ENCODE results near the gene SOS1.

The SOS1 gene

GRCh38 chr2:39146630-39147029 is 25.8 kb upstream of the SOS1 start:
- Histone ChIP-seq H3K27ac (no peak overlapping the region), H4K20me1 (ENCODE audit: insufficient read depth) (no peaks in the 10 kb centered on the region), H3K79me2 (ENCODE audit: insufficient read depth, low read depth) (no peaks in the 10 kb centered on the region), H3K9ac (no peak overlapping the region), H3K36me3 (ENCODE audit: insufficient read depth) (no peaks in the 10 kb centered on the region), H3K27me3 (ENCODE audit: insufficient read depth, low read depth) (no peaks in the 10 kb centered on the region), H2AFZ (ENCODE audit: low read depth) (no peak overlapping the region), H3K4me2 (no peak overlapping the region), H3K4me3 (IDR thresholded peaks at IDR 0.05; ENCODE audit: insufficient read depth, low read depth, low read length) (no peak overlapping the region), H3K4me1 (ENCODE audit: low read depth, poor library complexity, severe bottlenecking) (no peaks in the 10 kb centered on the region)
- no peak for TF ChIP-seq CTCF (conservative IDR thresholded peaks at IDR 0.05; ENCODE audit: low read depth, low read length)

- Histone ChIP-seq H3K27me3 (ENCODE audit: insufficient read depth, low read depth) (no peaks in the 10 kb centered on the region), H3K9ac (no peak overlapping the region), H3K36me3 (ENCODE audit: insufficient read depth) (no peaks in the 10 kb centered on the region), H3K27ac (no peak overlapping the region), H2AFZ (ENCODE audit: low read depth) (no peak overlapping the region), H3K4me3 (IDR thresholded peaks at IDR 0.05; ENCODE audit: insufficient read depth, low read depth, low read length) (no peak overlapping the region), H3K4me2 (no peak overlapping the region), H3K4me1 (ENCODE audit: low read depth, poor library complexity, severe bottlenecking) (no peaks in the 10 kb centered on the region), H3K79me2 (ENCODE audit: insufficient read depth, low read depth) (no peaks in the 10 kb centered on the region), H4K20me1 (ENCODE audit: insufficient read depth) (no peaks in the 10 kb centered on the region)
- TF ChIP-seq CTCF (conservative IDR thresholded peaks at IDR 0.05; ENCODE audit: low read depth, low read length), result no peak
Measured at GRCh38 chr2:39145906-39146421, 25.1 kb upstream of the SOS1 start.

- Histone ChIP-seq H3K4me2 (no peak overlapping the region), H3K9ac (no peak overlapping the region), H3K27ac (no peak overlapping the region), H3K79me2 (ENCODE audit: insufficient read depth, low read depth) (no peaks in the 10 kb centered on the region), H2AFZ (ENCODE audit: low read depth) (no peak overlapping the region), H4K20me1 (ENCODE audit: insufficient read depth) (no peaks in the 10 kb centered on the region), H3K27me3 (ENCODE audit: insufficient read depth, low read depth) (no peaks in the 10 kb centered on the region), H3K4me1 (ENCODE audit: low read depth, poor library complexity, severe bottlenecking) (peaks cover 12% of the 10 kb centered on the region), H3K4me3 (IDR thresholded peaks at IDR 0.05; ENCODE audit: insufficient read depth, low read depth, low read length) (no peak overlapping the region), H3K36me3 (ENCODE audit: insufficient read depth) (no peaks in the 10 kb centered on the region)
- TF ChIP-seq CTCF (conservative IDR thresholded peaks at IDR 0.05; ENCODE audit: low read depth, low read length), result no peak
Measured at GRCh38 chr2:39144416-39144815, 23.6 kb upstream of the SOS1 start.

- peaks cover 12% of the 10 kb centered on the region for H3K4me1 ChIP-seq (ENCODE audit: low read depth, poor library complexity, severe bottlenecking)
- no peaks in the 10 kb centered on the region for H3K27me3 ChIP-seq (ENCODE audit: insufficient read depth, low read depth)
- no peak overlapping the region for H3K9ac ChIP-seq
- no peak overlapping the region for H3K4me2 ChIP-seq
- H3K79me2 ChIP-seq (ENCODE audit: insufficient read depth, low read depth), result no peaks in the 10 kb centered on the region
- no peak overlapping the region for H2AFZ ChIP-seq (ENCODE audit: low read depth)
- TF ChIP-seq CTCF (conservative IDR thresholded peaks at IDR 0.05; ENCODE audit: low read depth, low read length), result no peak
- no peaks in the 10 kb centered on the region for H4K20me1 ChIP-seq (ENCODE audit: insufficient read depth)
- no peak overlapping the region for H3K4me3 ChIP-seq (IDR thresholded peaks at IDR 0.05; ENCODE audit: insufficient read depth, low read depth, low read length)
- no peaks in the 10 kb centered on the region for H3K36me3 ChIP-seq (ENCODE audit: insufficient read depth)
- H3K27ac ChIP-seq, result no peak overlapping the region
Measured at GRCh38 chr2:39142904-39143605, 22.2 kb upstream of the SOS1 start.

All from KMS-11 (cell line).